ENCODE results near the gene ARHGEF17.
"Not testable (repeated sequence)": the region's sequence is repeated elsewhere in the genome, so short reads cannot be mapped to it uniquely, and the experiment has no call there.

ARHGEF17 gene

DNA sequence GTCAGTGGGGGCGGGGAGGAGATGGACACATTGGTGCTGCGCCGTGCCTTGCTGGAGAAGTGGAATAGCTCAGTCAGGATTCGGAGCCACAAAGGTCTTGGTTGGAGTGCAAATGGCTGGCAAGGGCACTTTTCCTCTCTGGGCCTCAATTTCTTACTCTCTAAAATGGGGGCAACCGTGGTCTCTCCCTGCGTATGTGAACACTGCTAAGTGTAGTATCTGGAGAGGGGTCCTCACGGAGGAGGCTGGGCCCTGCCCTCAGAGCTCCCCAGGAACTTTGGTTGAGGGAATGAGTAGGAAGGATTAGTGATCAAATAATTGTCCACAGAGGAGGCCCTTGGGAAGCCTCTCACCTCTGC is 35.4 kb upstream of the ARHGEF17 start:
- no peak for DNase-seq

DNA sequence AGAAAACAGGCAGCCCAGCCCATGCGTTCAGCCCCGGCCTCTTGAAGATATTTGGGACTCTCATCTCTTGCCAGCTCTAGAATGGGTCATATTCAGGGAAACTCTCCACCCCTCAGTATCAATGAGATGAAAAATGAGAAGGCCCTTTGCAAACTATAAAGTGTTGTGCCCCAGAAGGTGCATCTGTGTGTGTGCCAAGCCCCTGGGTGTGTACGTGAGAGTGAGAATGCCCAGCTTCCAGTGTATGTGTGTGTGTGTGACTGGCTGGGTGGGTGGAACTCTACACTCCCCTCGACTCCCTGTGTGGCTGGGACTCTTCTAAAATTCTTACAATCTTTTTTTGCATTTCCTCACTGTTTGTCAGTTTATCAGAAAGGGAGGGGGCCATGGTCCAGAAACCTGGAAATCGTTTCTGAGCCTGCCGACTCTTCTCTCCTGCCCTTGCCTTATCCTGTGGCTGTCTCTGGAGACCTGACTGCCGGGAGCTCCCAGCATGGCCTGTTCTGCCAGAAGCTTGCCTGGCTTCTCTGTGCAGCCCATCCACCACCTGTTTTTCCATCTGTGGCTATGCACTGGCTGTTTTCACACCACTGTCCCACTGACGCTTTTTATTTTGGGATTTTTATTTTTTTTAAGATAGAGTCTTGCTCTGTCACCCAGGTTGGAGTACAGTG is 34.7 kb upstream of the ARHGEF17 start:
- DNase-seq = no peak

DNA sequence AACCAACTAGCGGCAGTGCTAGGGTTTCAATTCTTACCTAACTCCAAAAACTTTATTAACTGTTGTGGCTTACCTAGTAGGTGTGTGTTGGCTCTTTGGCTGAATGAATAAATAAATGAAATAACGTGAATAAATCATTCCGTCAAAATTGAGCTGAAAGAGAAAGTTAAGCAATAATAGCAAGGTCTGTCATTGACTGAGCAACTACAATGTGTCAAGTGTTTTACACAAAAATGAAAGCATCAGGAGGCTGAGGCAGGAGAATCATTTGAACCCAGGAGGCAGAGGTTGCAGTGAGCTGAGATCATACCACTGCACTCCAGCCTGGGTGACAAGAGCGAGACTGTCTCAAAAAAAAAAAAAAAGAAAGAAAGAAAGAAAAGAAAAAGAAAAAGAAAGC is 33.9 kb upstream of the ARHGEF17 start:
- not testable (repeated sequence) for DNase-seq

DNA sequence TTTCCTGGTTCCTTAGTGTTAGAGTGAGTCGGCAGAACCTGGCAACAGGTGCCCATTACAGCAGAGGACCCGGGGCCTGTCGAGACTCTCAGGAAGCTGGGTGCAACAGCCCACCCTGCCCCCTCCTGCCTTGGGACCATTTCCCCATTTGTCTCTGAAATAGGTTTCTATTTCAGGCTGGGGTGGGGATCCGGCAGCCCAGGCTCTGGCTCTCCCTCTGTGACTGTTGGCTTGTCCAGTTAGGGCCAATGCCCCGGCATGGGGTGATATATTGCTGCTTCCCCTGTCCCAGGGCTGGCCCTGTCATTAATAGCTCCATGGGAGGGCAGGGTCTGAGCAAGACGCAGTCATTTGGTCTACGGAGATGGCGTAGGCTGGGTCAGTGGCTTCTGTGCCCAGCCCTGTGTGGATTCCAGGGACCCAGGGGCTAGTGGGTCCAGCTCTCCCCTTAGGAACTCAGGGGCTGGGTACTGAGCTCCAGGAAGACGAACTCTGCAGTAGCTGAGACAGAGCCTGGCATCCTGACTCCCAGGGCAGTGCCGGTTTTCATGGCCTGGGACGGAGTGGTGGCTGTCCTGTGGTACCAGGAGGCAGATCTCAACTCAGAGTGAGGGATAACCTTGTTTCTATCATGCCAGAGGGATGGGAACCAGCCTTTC is 33.2 kb upstream of the ARHGEF17 start:
- DNase-seq = no peak

DNA sequence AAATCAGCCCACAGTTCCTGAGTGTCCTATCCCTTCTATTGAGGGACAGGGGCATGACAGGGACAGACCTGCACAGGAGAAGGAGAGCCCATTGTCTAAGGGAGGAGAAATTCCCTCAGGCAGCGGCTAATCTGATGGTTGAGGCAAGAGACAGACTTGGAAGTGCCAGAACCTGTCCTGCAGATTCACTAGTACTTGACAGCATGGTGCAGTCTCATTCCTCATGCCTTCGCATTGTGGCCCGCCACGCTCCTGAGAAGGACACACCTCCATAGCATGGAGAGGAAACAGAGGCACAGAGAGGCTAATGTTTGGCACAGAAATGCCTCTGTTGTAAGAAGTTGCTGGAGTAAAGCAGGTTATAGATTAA is 32.7 kb upstream of the ARHGEF17 start:
- no peak for DNase-seq

DNA sequence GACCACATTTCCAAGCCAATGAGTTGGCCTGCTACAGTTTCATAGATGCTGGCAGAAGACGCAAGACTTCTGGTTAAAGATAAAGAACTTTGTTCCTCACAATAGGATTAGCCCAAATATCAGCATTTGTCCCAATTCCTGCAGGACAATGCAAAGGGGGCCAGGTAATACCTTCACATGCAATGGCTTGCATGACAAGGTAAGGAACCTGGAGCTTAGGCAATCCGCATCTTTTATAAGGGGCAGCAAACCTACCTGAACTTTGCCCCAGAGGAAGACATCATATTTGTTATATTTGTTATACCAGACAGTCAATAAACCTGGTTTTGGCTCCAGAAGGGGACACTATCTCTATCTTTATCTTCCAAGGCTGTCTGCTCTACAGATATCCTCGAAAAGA is 30.6 kb upstream of the ARHGEF17 start:
- no peak for DNase-seq

DNA sequence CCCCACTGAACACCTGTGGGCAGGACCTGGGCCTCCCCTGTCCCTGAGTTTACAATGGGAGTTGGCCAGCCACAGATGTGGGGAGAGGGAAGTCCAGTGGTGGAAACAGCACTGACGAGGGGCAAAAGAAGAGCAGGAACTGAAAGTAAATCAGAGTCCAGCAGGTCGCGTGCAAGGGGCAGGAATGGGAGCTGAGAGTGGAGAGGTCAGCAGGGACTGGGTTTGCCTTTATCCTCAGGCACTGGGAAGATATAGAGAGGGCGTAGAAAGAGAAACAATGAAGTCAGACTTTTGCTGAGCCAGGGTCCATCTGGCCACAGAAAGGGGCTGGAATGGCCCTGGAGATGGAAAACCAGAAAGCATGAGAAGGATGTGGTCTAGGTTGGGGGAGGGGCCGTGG is 27.4 kb upstream of the ARHGEF17 start:
- no peak for DNase-seq

DNA sequence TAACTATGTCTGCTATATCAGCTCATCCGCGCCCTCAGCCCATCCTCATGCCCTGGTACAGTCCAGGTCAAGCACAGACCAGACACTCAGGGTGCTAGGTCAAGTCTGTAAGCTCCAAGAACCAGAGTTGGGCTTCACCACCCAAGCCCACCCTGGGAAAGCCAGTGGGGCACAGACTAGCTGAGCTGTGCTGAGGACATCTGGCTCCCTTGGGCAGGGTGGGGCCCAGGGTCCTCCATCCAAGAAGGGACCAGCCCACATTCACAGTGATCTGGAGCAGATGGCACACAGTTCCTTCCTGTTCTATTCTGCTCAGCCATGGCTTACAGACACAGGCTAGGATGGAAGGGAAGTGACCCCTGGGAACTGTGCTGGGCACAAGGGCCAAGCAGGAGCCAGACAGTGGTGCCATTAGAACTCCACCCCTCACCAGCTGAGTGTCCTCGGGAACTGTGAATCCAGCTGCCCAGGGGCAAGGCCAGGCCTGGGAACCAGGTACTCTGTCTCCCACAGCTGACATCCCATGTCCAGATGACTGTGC is 26.8 kb upstream of the ARHGEF17 start:
- DNase-seq = no peak

DNA sequence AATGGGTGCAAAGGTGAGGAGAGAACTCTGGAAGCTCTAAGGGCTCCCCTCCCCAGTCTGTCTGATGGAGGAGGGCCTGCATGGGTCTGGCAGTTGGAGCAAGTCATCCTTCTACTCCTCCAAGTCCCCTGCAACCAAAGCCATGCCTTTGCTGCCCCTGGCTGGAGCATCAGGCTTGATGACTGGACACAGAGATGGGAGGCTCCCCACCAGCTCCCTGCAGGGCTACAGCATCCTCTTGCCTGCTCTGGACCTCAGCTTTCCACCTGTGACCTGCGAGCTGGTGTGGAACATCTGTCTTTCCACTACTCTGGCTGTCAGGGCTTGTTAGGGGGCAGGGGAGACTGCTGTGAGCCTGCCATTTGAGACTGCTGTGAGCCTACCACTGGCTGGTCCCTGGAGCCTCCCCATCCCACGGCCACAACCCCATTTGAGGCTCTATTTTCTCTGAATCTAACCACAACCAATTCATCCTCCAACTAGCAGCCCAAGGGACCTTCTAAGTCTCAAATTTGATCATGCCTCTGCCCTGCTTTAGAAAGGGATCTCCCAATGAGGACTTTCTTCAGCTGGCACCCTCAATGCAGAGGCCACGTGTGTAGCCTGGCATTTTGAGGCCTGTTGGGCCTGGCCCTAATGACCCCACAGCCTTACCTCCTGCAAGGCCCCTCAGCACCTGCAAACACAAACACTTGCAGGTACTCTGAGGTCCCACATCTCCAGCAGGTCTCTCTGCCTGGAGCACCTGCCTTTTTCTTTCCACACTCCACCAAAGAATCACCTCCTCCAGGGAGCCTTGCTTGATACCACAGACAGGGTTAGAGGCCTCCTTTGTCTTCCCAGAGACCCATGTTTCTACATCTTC is 26.0 kb upstream of the ARHGEF17 start:
- no peak for DNase-seq

DNA sequence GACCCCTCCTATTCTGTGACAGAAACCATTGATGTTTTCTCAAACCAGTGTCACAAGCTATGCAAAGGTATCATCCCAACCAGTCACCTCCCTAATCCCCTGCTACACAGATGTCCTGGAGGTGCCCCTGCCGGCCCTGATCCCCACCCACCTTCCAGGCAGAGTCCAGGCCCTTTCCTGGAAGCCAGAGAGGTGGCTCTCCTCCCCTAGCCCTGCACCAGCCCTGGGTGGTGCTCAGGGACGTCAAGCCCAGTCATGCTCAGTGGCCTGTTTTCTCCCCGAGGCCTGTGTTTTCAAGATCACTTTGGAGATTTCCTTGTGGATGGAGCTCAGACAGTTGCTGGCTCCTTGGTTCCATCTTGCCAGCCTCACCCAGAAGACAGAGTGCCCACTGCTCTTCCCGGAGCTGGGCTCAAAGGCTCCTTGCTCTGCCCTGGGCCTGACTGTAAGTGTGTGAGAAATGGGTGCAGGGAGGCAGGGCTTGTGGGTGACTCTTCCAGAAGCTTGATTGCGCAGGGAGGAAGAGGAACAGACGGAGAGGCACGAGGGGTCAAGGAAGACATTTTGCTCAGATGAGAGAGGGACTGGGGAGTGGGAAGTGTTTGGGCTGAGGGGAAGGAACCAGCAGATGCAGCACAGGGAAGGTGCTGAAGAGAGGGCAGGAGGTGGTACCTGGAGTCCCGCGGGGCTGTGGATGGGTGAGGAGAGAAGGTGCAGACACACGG is 24.6 kb upstream of the ARHGEF17 start:
- no peak for DNase-seq

DNA sequence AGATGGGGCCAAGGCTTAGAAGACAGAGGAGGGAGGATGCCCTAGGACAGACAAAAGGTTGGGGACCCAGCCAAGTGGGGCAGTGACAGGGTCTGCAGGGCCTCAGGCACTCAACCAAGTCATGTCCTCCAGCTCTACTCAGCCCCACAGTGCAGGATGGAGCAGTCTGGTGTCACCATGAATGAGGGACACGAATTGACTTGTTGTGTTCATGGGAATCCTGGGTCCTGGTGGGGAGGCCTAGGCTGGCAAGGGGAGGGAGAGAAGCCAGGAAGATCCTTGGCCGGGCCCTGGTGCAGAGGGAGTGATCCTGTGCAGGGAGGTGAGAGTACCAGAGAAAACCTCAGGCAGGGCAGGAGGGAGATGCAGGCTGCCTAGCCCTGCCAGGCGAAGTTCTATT is 24.0 kb upstream of the ARHGEF17 start:
- no peak for DNase-seq

DNA sequence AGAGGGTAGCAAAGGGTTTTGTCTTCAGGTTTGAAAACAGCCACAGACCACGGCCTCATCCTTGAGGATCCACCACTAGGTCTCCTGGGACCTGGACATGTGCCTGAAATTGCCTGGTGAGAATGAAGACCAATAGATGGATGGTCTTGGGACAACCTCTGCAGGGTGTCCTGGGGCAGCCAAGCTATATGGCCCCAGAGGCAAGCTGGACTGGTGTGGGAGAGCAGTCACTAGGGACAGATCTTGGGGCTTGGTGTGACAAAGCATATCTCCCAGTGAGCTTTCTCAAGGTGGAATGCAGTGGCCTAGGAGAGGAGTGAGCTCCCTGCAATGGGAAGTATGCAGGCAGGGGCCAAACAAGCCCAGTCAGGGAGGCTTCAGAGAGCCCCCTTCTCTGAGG is 22.4 kb upstream of the ARHGEF17 start:
- DNase-seq = no peak

DNA sequence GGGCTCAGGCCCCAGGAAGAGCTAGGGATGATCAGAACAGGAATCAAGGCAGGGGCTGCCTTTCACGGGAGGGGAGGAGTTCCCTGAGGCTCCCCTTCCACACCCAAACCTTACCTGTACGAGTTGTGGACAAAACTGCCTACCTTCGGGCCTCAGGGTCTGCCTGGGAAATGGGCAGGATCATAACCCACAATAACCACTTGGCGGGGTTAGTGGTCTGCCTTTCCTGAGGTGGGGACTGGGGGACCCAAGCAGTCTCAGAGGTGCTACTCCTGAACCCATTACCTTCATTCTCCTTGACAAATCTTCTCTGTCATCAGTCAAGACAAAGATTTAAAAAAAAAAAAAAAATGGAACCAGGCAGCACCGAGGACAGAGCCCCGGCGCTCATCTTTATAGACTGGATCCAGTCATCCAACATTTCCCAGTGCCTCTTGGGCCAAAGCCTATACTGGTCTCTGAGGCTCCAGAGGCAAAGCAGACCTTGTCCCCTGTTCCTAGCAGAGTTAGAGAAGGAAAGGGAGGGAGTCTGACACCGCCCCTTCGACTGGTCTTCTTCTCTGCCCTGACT is 21.8 kb upstream of the ARHGEF17 start:
- DNase-seq = no peak

DNA sequence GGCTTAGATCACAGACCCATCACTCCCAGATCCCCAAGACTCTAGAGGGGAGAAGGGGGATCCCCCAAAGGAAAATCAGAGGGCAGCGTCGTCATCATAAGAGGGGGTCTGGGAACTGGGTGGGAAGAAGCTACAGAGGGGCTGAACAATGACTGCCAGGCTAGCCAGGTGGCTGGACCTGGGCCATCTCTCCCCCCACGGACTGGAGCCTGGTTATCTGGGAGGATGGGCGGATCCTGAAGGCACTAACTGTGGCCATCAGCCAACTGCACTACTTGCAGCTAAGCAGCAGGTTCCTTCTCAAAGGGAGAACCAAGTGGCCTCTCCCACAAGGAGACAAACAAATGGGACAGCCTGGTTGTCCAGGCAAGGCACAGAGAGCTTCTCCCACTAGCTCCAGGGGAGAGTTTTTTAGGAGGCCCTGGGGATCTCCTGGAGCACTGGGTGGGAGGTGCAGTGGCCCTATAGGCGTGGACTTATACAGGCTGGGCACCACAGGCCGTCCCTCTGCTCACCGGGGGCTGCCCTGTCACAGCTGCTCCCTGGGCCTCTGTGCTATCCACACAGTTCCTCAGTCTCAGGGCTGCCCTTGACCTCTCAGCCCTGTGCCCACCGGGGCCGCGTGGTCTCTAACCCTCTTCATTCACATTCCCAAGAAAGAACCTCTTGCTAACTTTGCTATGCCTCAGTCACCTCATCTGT is 20.5 kb upstream of the ARHGEF17 start:
- no peak for DNase-seq

DNA sequence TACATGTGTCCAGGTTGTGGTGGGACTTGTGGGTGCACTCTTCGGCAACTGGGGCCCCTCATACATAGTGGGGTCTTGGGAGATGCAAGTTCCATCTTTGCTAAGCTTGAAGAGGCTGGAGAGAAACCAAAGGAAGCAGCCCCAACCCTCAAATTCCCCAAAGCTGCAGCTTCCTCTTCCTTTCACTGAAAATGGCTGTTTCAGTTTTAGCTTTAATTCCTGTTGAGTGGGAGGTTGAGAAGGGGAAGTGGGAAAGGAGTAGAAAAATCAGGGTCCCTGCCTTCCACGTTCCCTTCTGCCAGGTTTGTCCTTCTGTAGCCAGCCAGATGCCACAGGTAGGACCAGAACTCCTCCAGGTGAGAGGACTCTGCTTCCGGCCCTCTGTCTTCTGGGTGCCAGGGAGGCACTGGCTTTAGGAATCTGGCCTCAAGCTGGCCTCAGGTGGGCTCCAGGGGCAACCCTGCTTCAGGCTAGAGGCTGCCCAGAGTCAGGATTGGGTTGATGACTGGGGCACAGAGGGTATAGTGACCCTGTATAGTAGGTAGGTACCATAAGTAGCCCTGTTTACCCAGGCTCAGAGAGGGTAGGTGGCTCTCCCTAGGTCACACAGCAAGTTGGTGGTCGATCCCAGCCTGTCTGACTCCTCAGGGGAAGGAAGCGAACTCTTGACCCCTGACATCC is 19.7 kb upstream of the ARHGEF17 start:
- no peak for DNase-seq

DNA sequence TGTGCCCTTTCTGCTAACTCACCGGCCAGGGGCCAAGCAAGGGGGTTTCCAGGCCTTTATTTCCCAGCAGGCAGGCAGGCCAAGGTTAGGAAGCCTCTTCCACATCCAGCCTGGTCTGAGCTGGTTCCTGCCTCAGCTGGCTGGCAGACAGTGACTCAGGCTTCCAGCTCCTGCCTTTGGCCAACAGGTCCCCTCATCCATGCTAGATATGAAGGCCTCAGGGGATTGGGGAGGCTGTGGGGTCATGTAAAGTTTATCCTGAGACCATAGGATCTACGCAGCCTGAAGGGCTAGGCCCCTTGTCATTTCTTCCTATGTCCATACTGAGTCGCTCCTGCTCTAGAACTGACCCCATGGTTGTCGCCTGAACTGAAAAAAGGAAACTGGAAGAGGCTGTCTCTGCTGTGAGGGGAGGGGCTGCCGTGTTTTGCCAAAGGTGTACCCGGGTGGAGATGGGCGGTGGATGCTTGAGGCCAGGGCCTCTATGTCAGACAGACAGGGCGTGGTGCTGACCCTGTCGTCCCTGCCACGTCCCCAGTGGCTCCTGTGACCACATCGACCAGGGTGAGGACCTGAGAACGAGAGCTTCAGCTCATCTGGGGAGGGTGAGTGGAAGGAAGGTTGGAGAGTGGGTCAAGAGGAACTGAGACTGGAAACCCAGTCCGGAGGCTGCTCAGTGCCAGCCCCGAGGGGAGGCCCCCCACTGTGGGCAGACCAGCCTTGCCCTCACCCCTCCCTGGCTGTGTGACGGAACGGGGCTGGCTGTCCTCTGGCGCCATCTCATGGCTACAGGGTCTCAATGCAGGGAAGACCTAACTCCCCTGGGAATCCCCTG is 19.0 kb upstream of the ARHGEF17 start:
- DNase-seq = peak; percentile 54

DNA sequence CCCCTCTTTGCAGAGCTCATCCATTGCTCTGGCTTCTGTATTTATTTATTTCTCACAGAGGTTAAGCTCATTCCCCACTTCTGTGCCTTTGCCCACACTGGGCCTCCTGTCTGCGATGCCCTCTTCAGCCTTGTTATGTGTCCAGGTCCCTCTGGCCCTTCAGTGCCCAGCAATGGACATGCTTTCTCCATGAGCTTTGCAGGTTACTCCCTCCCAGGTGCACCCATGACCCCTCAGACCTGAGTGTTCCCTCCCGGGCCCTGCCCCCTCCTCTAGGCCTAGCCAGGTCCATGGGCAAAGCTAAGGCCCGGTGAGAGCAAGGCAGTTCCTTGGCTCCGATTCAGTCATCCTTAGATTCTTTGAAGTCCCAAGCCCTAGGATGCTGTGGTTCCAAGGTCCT is 17.5 kb upstream of the ARHGEF17 start:
- DNase-seq = no peak

DNA sequence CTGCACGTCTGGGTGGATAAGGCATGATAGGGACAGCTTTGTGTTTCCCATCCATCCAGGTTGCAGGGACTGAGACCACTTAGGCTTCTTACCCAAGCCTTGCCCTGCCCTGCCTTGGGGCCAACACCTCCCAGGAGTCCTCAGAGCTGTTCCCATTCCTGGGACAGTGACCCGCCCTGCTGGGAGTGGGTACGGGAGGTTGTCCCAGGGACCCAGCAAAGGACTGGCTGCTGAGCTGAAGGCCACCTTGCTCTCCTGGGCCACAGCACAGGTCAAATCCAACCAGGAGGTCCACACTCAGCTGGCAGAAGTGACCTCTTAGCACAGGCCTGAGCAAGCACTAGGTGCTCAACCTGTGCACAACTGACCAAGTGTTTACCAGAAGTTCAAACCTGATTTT is 16.9 kb upstream of the ARHGEF17 start:
- DNase-seq = no peak

DNA sequence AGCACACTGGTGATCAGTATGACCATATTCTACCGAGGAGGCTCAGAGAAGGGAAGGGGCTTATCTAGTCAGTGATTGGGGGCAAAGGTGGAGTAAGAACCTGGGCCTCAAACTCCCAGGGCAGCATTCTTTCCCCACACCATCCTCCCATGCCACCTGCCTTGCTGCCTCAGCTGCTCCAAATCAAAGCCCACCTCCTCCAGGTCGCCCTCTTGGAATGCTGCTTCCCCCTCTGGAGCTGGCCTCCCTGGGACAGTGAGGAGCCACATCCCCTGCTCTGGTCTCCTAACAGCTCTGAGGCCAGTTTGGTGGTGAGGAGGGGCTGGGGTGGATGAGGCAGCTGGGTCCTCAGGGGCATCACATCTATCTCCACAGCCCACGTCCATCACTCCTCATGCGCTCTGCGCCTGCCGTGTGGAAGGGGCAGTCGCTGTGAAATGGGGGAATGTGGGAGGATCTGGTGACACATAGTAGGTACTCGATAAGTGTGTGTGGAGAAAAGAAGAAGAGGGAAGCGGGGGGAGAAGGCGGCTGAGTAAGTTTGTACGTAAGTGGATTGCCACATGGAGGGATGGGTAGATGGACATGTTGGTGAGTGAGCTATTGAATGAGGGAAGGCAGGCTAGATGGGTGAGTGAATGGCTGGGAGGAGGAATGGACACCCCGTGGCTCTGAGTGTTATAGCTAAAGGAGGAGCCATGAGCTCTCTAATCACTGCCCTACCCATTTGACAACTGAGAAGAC is 16.1 kb upstream of the ARHGEF17 start:
- no peak for DNase-seq

DNA sequence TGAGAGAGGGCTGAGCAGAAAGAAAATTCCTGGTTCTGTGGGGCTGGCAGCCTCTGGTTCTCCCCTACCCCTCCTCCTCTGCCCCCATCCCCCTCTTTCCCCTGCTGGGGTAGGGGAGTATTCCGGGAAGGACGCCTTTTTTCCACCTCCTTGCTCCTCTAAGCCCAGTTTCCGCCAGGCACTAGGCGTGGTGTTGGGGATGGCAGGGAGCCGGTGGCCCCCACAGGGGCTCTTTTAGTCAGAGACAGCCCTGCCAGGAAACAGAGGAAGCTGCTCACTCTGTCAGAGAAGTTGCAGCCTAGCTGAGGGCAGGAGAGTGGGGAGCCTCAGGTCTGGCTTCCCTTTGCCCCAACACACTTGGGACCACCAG is 15.6 kb upstream of the ARHGEF17 start:
- no peak for DNase-seq

All from CD4-positive, alpha-beta T cell treated with Interleukin-17A for 4 hours (primary cell).